Measurements from ENCODE around the gene KIF2A.

Gene KIF2A

DNA sequence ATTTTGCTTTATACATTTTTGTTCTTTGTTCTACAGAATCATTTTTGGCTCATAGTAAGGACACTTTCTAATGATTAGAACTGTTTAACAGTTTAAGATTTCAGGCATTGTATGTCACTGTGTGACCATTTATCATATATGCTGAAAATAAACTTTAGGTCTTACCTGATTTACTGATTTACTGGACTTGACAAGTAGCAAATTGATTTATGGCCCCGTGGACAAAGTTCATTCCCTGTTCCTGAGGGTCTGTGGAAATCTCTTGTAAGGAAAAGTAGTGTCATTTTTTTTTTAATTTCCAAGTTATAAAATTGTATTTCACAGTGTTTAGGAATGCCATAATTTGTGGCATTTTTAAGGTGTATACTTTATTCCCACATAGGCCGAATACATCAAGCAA lies 40.7 kb downstream of the KIF2A start:
- no peak for DNase-seq (ENCODE audit: low read depth, low spot score)
- H3K4me3 ChIP-seq (ENCODE audit: low read depth, low read length): no peak overlapping the region
- ChIA-PET CTCF (interaction anchor here (1.3 kb wide), 1 partner anchor 8 kb away, joined by 8 read pairs; no protein-coding TSS in a partner anchor), POLR2A (no interaction called here)
- no peak for TF ChIP-seq CTCF (IDR thresholded peaks at IDR 0.05; ENCODE audit: insufficient read depth, low read length, missing control alignments)

- ChIA-PET CTCF (no interaction called here), POLR2A (no interaction called here)
- no peak for DNase-seq (ENCODE audit: low read depth, low spot score)
- TF ChIP-seq CTCF (IDR thresholded peaks at IDR 0.05; ENCODE audit: insufficient read depth, low read length, missing control alignments): no peak
- H3K4me3 ChIP-seq (ENCODE audit: low read depth, low read length): no peak overlapping the region
These were observed 41.9 kb downstream of the KIF2A start for GRCh38 chr5:62347928-62348327.

DNA sequence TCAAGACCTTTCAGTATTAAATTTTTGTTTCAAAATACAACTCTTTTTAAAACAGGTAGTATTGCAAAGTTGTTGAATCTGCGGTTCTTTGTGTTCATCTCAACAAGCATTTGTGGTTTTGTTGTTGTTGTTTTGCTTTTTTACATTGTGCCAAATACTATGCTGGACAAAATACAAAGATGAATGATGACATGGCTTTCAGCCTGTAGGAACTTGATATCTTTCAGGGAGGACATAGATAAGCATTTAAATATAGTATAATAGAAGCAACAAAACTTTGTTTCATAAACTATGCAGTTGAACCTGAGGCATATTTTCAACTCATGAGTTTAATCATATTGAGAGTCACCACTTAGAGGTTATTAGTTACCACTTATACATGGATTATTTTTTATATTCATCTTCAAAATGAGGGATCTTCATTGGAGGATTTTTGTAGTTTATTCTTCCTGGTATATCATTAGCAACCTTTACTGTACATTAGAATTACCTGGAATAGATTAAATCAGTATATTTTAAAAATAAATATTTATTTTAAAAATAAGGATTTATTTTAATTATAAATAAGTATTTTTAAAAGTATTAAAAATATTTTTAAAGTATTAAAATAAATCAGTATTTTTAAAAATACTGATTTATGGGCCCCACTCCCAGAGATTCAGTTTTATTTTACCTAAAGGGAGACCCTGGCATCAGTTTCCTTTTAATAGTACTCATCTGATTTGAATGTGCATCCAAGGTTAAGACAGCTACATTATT lies 42.9 kb downstream of the KIF2A start:
- DNase-seq (ENCODE audit: low read depth, low spot score): no peak
- ChIA-PET CTCF (interaction anchor here (0.6 to 1.1 kb wide), 2 partner anchors 124 to 135 kb away, joined by 3 read pairs; no protein-coding TSS in a partner anchor), POLR2A (no interaction called here)
- no peak for TF ChIP-seq CTCF (IDR thresholded peaks at IDR 0.05; ENCODE audit: insufficient read depth, low read length, missing control alignments)
- H3K4me3 ChIP-seq (ENCODE audit: low read depth, low read length): no peak overlapping the region

DNA sequence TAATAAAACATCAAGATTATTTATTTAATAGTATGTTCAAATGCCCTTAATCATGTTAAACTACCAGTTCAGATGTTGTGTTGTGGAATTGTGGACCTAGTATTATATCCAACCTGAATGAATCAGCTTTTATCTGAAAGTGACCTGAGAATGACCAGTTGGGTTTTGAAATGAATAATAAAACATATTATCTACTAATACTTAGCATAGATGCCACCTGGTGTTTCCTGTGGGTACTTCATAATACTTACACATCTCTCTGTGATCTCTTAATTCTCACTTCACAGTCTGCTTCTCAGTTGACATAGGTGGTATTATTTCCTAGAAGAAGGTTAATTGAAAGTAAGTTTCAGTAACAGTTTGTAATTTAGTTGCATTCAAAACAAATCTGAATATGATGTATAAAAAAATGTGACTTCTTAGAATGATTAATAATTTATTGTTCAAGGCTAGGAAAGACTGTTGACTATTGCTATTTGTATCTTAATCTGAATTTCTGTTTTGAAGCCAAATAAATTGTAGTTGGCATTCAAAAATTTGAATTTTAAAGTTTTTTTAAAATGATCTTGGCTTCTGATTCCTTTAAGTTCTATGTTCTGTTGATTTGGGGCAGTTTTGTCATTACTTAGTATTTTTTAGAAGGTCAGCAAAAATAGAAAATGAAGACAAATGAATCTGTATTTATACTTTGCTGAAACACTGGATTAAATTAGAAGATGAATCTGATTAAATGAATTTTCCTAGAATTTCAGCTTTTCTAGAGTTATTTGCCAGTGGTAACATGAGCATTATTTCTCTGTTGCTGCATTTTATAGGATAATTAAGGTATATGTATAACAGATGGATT lies 48.2 kb downstream of the KIF2A start:
- TF ChIP-seq CTCF (IDR thresholded peaks at IDR 0.05; ENCODE audit: insufficient read depth, low read length, missing control alignments): peak; percentile 37
- no peak overlapping the region for H3K4me3 ChIP-seq (ENCODE audit: low read depth, low read length)
- CTCF ChIA-PET: interaction anchor here (0.6 to 4.5 kb wide), 13 partner anchors 8 to 1397 kb away, joined by 3 to 19 read pairs (median 5); partner anchors contain the start of gene KIF2A
- POLR2A ChIA-PET: no interaction called here
- DNase-seq (ENCODE audit: low read depth, low spot score): peak; percentile 4

DNA sequence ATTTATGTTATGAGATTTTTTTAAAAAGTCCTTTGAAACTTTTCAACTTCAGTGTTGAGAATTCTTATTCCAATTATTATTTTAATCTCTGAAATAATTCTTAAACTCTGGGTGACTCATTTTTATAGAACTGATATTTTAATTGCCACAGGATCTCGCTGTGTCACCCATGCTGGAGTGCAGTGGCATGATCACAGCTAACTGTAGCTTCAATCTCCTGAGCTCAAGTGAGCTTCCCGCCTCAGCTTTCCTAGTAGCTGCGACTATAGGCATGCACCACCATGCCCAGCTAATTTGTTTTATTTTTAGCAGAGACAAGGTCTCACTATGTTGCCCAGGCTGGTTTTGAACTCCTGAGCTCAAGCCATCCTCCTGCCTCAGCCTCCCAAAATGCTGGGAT lies 56.7 kb downstream of the KIF2A start:
- no peak for DNase-seq (ENCODE audit: low read depth, low spot score)
- H3K4me3 ChIP-seq (ENCODE audit: low read depth, low read length): no peak overlapping the region
- CTCF ChIA-PET: interaction anchor here (1.3 to 2.6 kb wide), 2 partner anchors 8 to 10 kb away, joined by 6 to 8 read pairs; no protein-coding TSS in a partner anchor
- POLR2A ChIA-PET: no interaction called here
- TF ChIP-seq CTCF (IDR thresholded peaks at IDR 0.05; ENCODE audit: insufficient read depth, low read length, missing control alignments): no peak

- no peak for TF ChIP-seq CTCF (IDR thresholded peaks at IDR 0.05; ENCODE audit: insufficient read depth, low read length, missing control alignments)
- H3K4me3 ChIP-seq (ENCODE audit: low read depth, low read length): no peak overlapping the region
- CTCF ChIA-PET: no interaction called here
- DNase-seq (ENCODE audit: low read depth, low spot score): no peak
- POLR2A ChIA-PET: no interaction called here
These were observed 63.0 kb downstream of the KIF2A start for GRCh38 chr5:62369039-62369438.

Measured in AG04449 (cell line).